22Rv1 (cell line): ENCODE measurements around the gene EGFR.

ENCODE experiments used
- CTCF ChIP-seq: fragments of 450-650 bp; IDR thresholded peaks from 2 replicates; pipeline ENCODE4 v1.5.1; 2017; ENCODE audit warnings: mild to moderate bottlenecking
- ZFX ChIP-seq: fragments of 450-650 bp; IDR thresholded peaks from 2 replicates; pipeline ENCODE4 v1.6.1; 2017; ENCODE audit warnings: antibody characterized with exemption, borderline replicate concordance

GRCh38 chr7:55067748-55068147 is 48.9 kb downstream of the EGFR start:
- TF ChIP-seq CTCF, result no peak
- no peak for TF ChIP-seq ZFX
